ENCODE data around the gene HSP90AB1.
A peak's percentile ranks its signal among the peaks of the same experiment; 100 is the strongest.

The HSP90AB1 gene

DNA sequence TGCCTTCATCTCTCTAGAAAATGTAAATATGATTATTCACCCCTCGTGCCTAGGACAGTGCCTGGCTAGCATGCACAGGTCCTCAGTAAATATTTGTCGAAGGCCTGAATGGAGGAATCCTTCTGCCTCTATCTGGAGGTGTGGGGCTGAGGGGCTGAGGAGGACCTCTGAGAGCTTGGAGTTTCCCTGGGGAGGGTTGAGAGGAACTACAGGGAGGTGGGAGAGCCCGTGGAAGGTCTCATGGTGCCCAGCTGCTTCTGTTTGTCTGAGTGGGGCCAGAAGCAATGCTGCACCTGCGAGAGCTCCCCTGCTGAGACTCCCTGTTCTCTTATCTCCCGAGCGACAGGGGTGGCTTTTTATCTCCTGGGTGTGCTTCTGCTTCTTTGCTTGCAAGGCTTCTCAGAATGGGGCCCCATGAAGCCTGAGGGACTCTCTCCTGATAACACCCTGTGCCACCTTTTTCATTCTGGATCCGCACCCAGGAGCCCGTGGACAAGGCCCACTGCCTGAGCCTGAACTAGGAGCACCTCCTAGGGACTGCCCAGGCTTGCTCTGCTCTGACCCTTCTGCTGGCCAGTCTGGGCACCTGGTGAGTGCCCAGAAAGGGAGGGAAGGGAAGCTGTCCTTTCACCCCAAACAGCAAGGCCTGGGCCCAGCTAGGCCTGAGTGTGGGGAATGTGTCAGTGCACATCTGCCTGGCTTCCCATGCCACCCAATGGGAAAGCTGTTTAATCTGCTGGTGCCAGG, 21.1 kb upstream of the HSP90AB1 start:
- Histone ChIP-seq H3K27ac (ENCODE audit: low read length) (peak overlapping the region; percentile 36), H4K20me1 (ENCODE audit: insufficient read depth, low read length) (peaks cover 45% of the 10 kb centered on the region), H3K4me3 (ENCODE audit: low read length) (peak overlapping the region; percentile 83; the same call in 1 of the 2 replicates), H3K36me3 (replicated peaks; ENCODE audit: low read depth, low read length) (peaks cover 41% of the 10 kb centered on the region), H3K4me1 (ENCODE audit: low read length) (peaks cover 44% of the 10 kb centered on the region), H2AFZ (ENCODE audit: low read depth, low read length) (no peak overlapping the region), H3K9me3 (ENCODE audit: insufficient read depth, low read length) (no peaks in the 10 kb centered on the region), H3K27me3 (ENCODE audit: low read depth, low read length) (no peaks in the 10 kb centered on the region), H3K4me2 (ENCODE audit: low read length) (peak overlapping the region; percentile 45), H3K79me2 (ENCODE audit: low read length) (peaks cover 57% of the 10 kb centered on the region), H3K9ac (ENCODE audit: low read length) (peak overlapping the region; percentile 2; the same call in 1 of the 2 replicates)
- no peak for TF ChIP-seq EZH2phosphoT487 (IDR thresholded peaks at IDR 0.05; ENCODE audit: low read depth)
- TF ChIP-seq, protein P1, sequence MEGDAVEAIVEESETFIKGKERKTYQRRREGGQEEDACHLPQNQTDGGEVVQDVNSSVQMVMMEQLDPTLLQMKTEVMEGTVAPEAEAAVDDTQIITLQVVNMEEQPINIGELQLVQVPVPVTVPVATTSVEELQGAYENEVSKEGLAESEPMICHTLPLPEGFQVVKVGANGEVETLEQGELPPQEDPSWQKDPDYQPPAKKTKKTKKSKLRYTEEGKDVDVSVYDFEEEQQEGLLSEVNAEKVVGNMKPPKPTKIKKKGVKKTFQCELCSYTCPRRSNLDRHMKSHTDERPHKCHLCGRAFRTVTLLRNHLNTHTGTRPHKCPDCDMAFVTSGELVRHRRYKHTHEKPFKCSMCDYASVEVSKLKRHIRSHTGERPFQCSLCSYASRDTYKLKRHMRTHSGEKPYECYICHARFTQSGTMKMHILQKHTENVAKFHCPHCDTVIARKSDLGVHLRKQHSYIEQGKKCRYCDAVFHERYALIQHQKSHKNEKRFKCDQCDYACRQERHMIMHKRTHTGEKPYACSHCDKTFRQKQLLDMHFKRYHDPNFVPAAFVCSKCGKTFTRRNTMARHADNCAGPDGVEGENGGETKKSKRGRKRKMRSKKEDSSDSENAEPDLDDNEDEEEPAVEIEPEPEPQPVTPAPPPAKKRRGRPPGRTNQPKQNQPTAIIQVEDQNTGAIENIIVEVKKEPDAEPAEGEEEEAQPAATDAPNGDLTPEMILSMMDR (IDR thresholded peaks at IDR 0.05; ENCODE audit: low read depth, low read length), result no peak

DNA sequence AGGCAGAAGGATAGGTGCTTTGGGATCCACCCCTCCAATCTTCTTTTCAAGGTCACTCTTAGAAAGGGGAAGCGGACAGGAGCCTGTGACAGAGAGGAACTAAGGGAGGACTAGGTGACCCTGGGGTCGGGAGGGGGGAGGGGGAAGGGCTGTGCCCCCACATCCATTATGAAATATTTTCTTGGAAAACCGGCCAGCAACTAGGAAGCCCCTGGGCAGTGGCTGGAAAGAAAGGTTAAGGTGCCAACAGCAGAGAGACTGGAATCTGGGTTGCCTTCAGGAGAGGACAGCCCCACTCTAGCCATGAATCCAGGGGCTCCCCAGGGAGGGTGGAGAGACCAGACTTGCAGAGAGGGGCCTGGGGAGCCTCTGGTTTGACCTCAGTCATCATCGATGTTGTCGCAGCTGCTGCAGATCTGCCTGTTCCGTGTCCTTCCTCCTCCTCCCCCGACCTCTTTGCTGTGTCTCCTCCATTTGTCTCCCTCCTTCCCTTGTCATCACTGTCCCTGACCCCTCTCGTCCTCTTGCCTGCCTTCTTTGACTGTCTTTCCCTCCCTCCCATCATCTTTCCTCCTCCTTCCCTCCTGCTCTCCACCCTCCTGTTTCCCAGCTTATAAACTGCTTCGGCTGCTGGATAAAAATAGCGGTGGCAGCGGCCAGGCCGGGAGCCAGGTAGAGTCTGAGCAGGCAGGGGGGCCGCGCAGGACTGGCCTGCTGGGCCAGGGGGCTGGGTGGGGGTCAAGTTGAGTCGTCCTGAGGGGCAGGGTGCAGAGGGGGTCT, 20.3 kb upstream of the HSP90AB1 start:
- Histone ChIP-seq H3K4me2 (ENCODE audit: low read length) (peak overlapping the region; percentile 45), H3K9me3 (ENCODE audit: insufficient read depth, low read length) (no peaks in the 10 kb centered on the region), H3K9ac (ENCODE audit: low read length) (peak overlapping the region; percentile 2; the same call in 1 of the 2 replicates), H3K4me1 (ENCODE audit: low read length) (peaks cover 36% of the 10 kb centered on the region), H3K79me2 (ENCODE audit: low read length) (peaks cover 57% of the 10 kb centered on the region), H3K4me3 (ENCODE audit: low read length) (peak overlapping the region; percentile 83; the same call in 1 of the 2 replicates), H3K27me3 (ENCODE audit: low read depth, low read length) (no peaks in the 10 kb centered on the region), H4K20me1 (ENCODE audit: insufficient read depth, low read length) (peaks cover 45% of the 10 kb centered on the region), H3K36me3 (replicated peaks; ENCODE audit: low read depth, low read length) (peaks cover 44% of the 10 kb centered on the region), H2AFZ (ENCODE audit: low read depth, low read length) (no peak overlapping the region), H3K27ac (ENCODE audit: low read length) (peak overlapping the region; percentile 36; the same call in 1 of the 2 replicates)
- no peak for TF ChIP-seq EZH2phosphoT487 (IDR thresholded peaks at IDR 0.05; ENCODE audit: low read depth)
- TF ChIP-seq, protein P1 (IDR thresholded peaks at IDR 0.05; ENCODE audit: low read depth, low read length), result no peak

DNA sequence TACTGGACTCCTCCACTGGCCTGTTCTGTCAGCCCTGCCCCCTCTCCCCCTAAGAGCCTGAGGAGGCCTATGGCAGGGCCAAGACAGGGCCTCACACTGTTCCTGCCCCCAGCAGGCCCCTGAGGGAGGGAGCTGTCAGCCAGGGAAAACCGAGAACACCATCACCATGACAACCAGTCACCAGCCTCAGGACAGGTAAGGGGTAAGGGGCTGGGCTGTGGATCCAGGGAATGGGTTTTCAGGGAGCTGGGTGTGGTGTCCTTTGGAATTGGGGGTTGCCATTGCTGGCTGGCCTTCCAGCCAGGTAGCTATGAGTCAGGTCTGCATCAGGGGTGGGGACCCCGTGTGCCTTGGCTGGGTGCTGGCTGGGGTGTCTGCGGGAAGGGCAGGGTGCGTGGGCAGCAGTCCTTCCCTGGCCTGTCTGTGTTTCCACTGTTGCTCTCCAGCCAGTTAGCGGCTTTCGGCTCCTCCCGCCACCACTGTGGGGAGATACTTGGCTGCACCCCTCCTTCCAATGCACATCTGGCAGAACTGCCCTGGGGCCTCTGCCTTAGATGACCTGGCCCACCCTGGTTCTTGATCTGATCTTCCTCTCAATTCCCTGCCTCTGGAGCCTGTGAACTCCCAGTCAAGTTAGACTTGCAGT, 19.6 kb upstream of the HSP90AB1 start:
- H2AFZ ChIP-seq (ENCODE audit: low read depth, low read length), result no peak overlapping the region
- H3K4me1 ChIP-seq (ENCODE audit: low read length), result peaks cover 31% of the 10 kb centered on the region
- no peak overlapping the region for H3K4me3 ChIP-seq (ENCODE audit: low read length)
- TF ChIP-seq, protein P1 (IDR thresholded peaks at IDR 0.05; ENCODE audit: low read depth, low read length), result no peak
- no peak for TF ChIP-seq EZH2phosphoT487 (IDR thresholded peaks at IDR 0.05; ENCODE audit: low read depth)
- H3K27me3 ChIP-seq (ENCODE audit: low read depth, low read length), result no peaks in the 10 kb centered on the region
- no peaks in the 10 kb centered on the region for H3K9me3 ChIP-seq (ENCODE audit: insufficient read depth, low read length)
- peaks cover 50% of the 10 kb centered on the region for H3K36me3 ChIP-seq (replicated peaks; ENCODE audit: low read depth, low read length)
- peaks cover 57% of the 10 kb centered on the region for H3K79me2 ChIP-seq (ENCODE audit: low read length)
- no peak overlapping the region for H3K27ac ChIP-seq (ENCODE audit: low read length)
- no peak overlapping the region for H3K4me2 ChIP-seq (ENCODE audit: low read length)
- peaks cover 45% of the 10 kb centered on the region for H4K20me1 ChIP-seq (ENCODE audit: insufficient read depth, low read length)
- no peak overlapping the region for H3K9ac ChIP-seq (ENCODE audit: low read length)

DNA sequence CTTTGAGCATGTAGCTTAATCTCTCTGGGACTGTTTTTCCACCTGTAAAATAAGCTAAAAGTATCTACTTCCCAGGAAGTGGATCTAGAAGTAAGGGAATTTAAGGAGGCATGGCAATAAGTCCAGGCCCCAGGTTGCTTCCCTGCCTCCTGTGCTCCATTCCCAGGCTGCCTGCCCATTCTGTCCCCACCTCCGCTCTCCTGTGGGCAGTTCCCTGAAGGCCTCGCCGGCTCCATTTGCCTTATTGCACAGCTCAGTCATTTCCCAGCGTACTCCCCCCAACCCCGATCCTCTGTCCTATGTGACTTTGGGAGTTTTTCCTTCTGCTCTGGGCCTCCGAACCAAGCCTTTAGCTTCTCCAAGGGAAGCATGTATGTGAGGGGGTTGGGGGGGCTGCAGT, 18.9 kb upstream of the HSP90AB1 start:
- H4K20me1 ChIP-seq (ENCODE audit: insufficient read depth, low read length), result peaks cover 45% of the 10 kb centered on the region
- H3K27me3 ChIP-seq (ENCODE audit: low read depth, low read length), result no peaks in the 10 kb centered on the region
- no peak overlapping the region for H3K4me2 ChIP-seq (ENCODE audit: low read length)
- no peak overlapping the region for H2AFZ ChIP-seq (ENCODE audit: low read depth, low read length)
- peaks cover 58% of the 10 kb centered on the region for H3K36me3 ChIP-seq (replicated peaks; ENCODE audit: low read depth, low read length)
- H3K79me2 ChIP-seq (ENCODE audit: low read length), result peaks cover 54% of the 10 kb centered on the region
- no peak overlapping the region for H3K9ac ChIP-seq (ENCODE audit: low read length)
- no peak overlapping the region for H3K27ac ChIP-seq (ENCODE audit: low read length)
- H3K4me3 ChIP-seq (ENCODE audit: low read length), result no peak overlapping the region
- H3K4me1 ChIP-seq (ENCODE audit: low read length), result peaks cover 23% of the 10 kb centered on the region
- TF ChIP-seq EZH2phosphoT487 (IDR thresholded peaks at IDR 0.05; ENCODE audit: low read depth), result no peak
- TF ChIP-seq, protein P1 (IDR thresholded peaks at IDR 0.05; ENCODE audit: low read depth, low read length), result no peak
- no peaks in the 10 kb centered on the region for H3K9me3 ChIP-seq (ENCODE audit: insufficient read depth, low read length)
